ENCODE measurements around the gene SLC4A3.

The SLC4A3 gene

GRCh38 chr2:219664944-219665343, 37.5 kb downstream of the SLC4A3 start:
- no peaks in the 10 kb centered on the region for H3K79me1 ChIP-seq (ENCODE audit: low read depth, low read length)
- H2AK5ac ChIP-seq (ENCODE audit: low read depth, low read length): no peak overlapping the region
- H3K4me1 ChIP-seq (ENCODE audit: control insufficient read depth in 2 of 2, insufficient read depth in 1 of 2, low read depth in 1 of 2, low read length in 2 of 2): peaks cover 2 to 6% of the 10 kb centered on the region in 2 donors
- peaks cover 0 to 8% (median 0%) of the 10 kb centered on the region in 3 experiments for H3K27me3 ChIP-seq (ENCODE audit: control insufficient read depth in 3 of 3, insufficient read depth in 3 of 3, low read depth in 1 of 3, low read length in 3 of 3)
- H4K8ac ChIP-seq (ENCODE audit: low read depth, low read length): no peak overlapping the region
- WGBS, 2 donors (ENCODE audit: extremely low coverage in 2 of 2, insufficient read length in 2 of 2, insufficient replicate concordance in 1 of 2): no CpG with 5 or more reads among the region's 4 CpGs
- no peak for DNase-seq (ENCODE audit: low spot score)
- no peak overlapping the region for H3K4ac ChIP-seq (ENCODE audit: low read length)
- no peak overlapping the region for H2BK5ac ChIP-seq (ENCODE audit: low read length)
- H3K23ac ChIP-seq (ENCODE audit: low read depth, low read length, poor library complexity): no peak overlapping the region
- H3K14ac ChIP-seq (ENCODE audit: low read length): no peak overlapping the region
- H2BK12ac ChIP-seq (ENCODE audit: low read length): no peak overlapping the region
- no peak overlapping the region for H2AFZ ChIP-seq (ENCODE audit: low read length)
- no peak overlapping the region for H2BK15ac ChIP-seq (ENCODE audit: low read length)
- no peaks in the 10 kb centered on the region for H3K36me3 ChIP-seq (replicated peaks in 1 of 2; ENCODE audit: control insufficient read depth in 2 of 2, insufficient read depth in 2 of 2, low read length in 2 of 2)
- H3K18ac ChIP-seq (ENCODE audit: low read length): no peak overlapping the region
- H3K9ac ChIP-seq (ENCODE audit: low read depth, low read length, poor library complexity): no peak overlapping the region
- no peak overlapping the region for H2BK120ac ChIP-seq (ENCODE audit: low read depth, low read length)
- no peak overlapping the region for H3K27ac ChIP-seq (replicated peaks; ENCODE audit: low read length)
- no peak overlapping the region for H3K4me2 ChIP-seq (ENCODE audit: insufficient read depth, low read length, poor library complexity, severe bottlenecking)
- H3K9me3 ChIP-seq (replicated peaks in 1 of 2; ENCODE audit: control insufficient read depth in 2 of 2, insufficient read depth in 1 of 2, low read depth in 1 of 2, low read length in 2 of 2): peaks cover 5 to 6% of the 10 kb centered on the region in 2 donors
- no peak overlapping the region for H3K4me3 ChIP-seq (ENCODE audit: low read length in 2 of 2)
- no peak overlapping the region for H4K91ac ChIP-seq (ENCODE audit: low read depth, low read length, poor library complexity)

DNA sequence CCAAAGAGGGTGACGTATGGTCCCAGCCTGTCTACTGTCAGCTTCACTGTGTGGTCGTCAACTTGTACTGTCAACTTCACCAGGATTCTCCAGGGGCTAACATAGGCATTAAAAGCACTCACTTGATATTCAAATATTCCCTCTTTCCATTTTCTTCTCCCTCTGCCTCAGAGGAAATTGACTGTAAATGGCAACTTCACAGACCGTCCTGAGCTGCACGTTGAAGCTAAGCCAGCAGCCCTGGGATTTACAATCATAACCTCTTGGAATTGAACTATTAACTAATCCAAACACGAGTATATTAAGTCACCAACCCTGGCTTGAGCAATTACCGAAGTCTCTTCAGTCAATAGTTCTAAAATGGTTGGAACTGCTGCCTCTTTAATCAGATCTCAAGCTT, 38.5 kb downstream of the SLC4A3 start:
- no peak overlapping the region for H2BK5ac ChIP-seq (ENCODE audit: low read length)
- peaks cover 2 to 6% of the 10 kb centered on the region in 2 donors for H3K4me1 ChIP-seq (ENCODE audit: control insufficient read depth in 2 of 2, insufficient read depth in 1 of 2, low read depth in 1 of 2, low read length in 2 of 2)
- no peak overlapping the region for H3K4me2 ChIP-seq (ENCODE audit: insufficient read depth, low read length, poor library complexity, severe bottlenecking)
- no peak overlapping the region for H2BK12ac ChIP-seq (ENCODE audit: low read length)
- H3K36me3 ChIP-seq (replicated peaks in 1 of 2; ENCODE audit: control insufficient read depth in 2 of 2, insufficient read depth in 2 of 2, low read length in 2 of 2): no peaks in the 10 kb centered on the region
- H3K79me1 ChIP-seq (ENCODE audit: low read depth, low read length): no peaks in the 10 kb centered on the region
- H3K4ac ChIP-seq (ENCODE audit: low read length): no peak overlapping the region
- WGBS, 2 donors (ENCODE audit: extremely low coverage in 2 of 2, insufficient read length in 2 of 2, insufficient replicate concordance in 1 of 2): no CpG with 5 or more reads among the region's 6 CpGs
- no peak for DNase-seq (ENCODE audit: low spot score)
- H3K9ac ChIP-seq (ENCODE audit: low read depth, low read length, poor library complexity): no peak overlapping the region
- H2AK5ac ChIP-seq (ENCODE audit: low read depth, low read length): no peak overlapping the region
- H2BK15ac ChIP-seq (ENCODE audit: low read length): no peak overlapping the region
- H4K91ac ChIP-seq (ENCODE audit: low read depth, low read length, poor library complexity): no peak overlapping the region
- H3K4me3 ChIP-seq (ENCODE audit: low read length in 2 of 2): no peak overlapping the region
- H2AFZ ChIP-seq (ENCODE audit: low read length): no peak overlapping the region
- H3K18ac ChIP-seq (ENCODE audit: low read length): no peak overlapping the region
- no peak overlapping the region for H2BK120ac ChIP-seq (ENCODE audit: low read depth, low read length)
- H3K23ac ChIP-seq (ENCODE audit: low read depth, low read length, poor library complexity): no peak overlapping the region
- no peak overlapping the region for H3K27ac ChIP-seq (replicated peaks; ENCODE audit: low read length)
- H3K27me3 ChIP-seq (ENCODE audit: control insufficient read depth in 3 of 3, insufficient read depth in 3 of 3, low read depth in 1 of 3, low read length in 3 of 3): peaks cover 0 to 17% (median 0%) of the 10 kb centered on the region in 3 experiments
- peaks cover 4 to 6% of the 10 kb centered on the region in 2 donors for H3K9me3 ChIP-seq (replicated peaks in 1 of 2; ENCODE audit: control insufficient read depth in 2 of 2, insufficient read depth in 1 of 2, low read depth in 1 of 2, low read length in 2 of 2)
- no peak overlapping the region for H3K14ac ChIP-seq (ENCODE audit: low read length)
- H4K8ac ChIP-seq (ENCODE audit: low read depth, low read length): no peak overlapping the region

- WGBS, 2 donors (ENCODE audit: extremely low coverage in 2 of 2, insufficient read length in 2 of 2, insufficient replicate concordance in 1 of 2): no CpG with 5 or more reads among the region's 15 CpGs
- Histone ChIP-seq H2BK120ac (ENCODE audit: low read depth, low read length) (no peak overlapping the region), H3K27ac (replicated peaks; ENCODE audit: low read length) (no peak overlapping the region), H2AK5ac (ENCODE audit: low read depth, low read length) (no peak overlapping the region), H3K9me3 (replicated peaks in 1 of 2; ENCODE audit: control insufficient read depth in 2 of 2, insufficient read depth in 1 of 2, low read depth in 1 of 2, low read length in 2 of 2) (no peaks in the 10 kb centered on the region), H3K9ac (ENCODE audit: low read depth, low read length, poor library complexity) (no peak overlapping the region), H3K4me3 (ENCODE audit: low read length in 2 of 2) (no peak overlapping the region), H4K91ac (ENCODE audit: low read depth, low read length, poor library complexity) (no peak overlapping the region), H2BK5ac (ENCODE audit: low read length) (no peak overlapping the region), H4K8ac (ENCODE audit: low read depth, low read length) (no peak overlapping the region), H2AFZ (ENCODE audit: low read length) (no peak overlapping the region), H2BK15ac (ENCODE audit: low read length) (no peak overlapping the region), H3K79me1 (ENCODE audit: low read depth, low read length) (no peaks in the 10 kb centered on the region), H3K4me2 (ENCODE audit: insufficient read depth, low read length, poor library complexity, severe bottlenecking) (no peak overlapping the region), H3K23ac (ENCODE audit: low read depth, low read length, poor library complexity) (no peak overlapping the region), H3K14ac (ENCODE audit: low read length) (no peak overlapping the region), H3K4ac (ENCODE audit: low read length) (no peak overlapping the region), H3K27me3 (ENCODE audit: control insufficient read depth in 3 of 3, insufficient read depth in 3 of 3, low read depth in 1 of 3, low read length in 3 of 3) (peaks cover 0 to 29% (median 0%) of the 10 kb centered on the region in 3 experiments), H2BK12ac (ENCODE audit: low read length) (no peak overlapping the region), H3K36me3 (replicated peaks in 1 of 2; ENCODE audit: control insufficient read depth in 2 of 2, insufficient read depth in 2 of 2, low read length in 2 of 2) (no peaks in the 10 kb centered on the region), H3K4me1 (ENCODE audit: control insufficient read depth in 2 of 2, insufficient read depth in 1 of 2, low read depth in 1 of 2, low read length in 2 of 2) (peaks cover 0 to 2% of the 10 kb centered on the region in 2 donors), H3K18ac (ENCODE audit: low read length) (no peak overlapping the region)
- DNase-seq (ENCODE audit: low spot score): no peak
These were observed 40.9 kb downstream of the SLC4A3 start for GRCh38 chr2:219668316-219668715.

DNA sequence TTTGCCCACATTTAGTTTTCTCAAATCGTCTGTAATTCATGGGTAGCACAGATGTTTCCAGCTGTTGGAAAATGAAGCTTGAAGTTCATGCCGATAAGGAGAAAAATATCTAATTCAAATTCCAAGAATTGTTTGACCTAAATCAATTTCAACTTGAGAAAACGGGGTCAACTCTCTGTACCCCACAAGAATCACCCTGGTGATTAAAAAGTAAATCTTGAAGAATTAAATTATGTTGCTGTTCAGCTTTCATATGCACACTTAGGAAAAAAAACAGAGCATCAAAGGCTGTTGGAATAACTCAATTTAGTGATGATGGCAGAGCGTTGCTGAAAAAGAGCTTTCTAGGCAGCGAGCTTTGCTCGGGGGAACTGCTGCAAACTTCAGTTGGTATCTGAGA, 43.0 kb downstream of the SLC4A3 start:
- no peak overlapping the region for H4K8ac ChIP-seq (ENCODE audit: low read depth, low read length)
- H3K27me3 ChIP-seq (ENCODE audit: control insufficient read depth in 3 of 3, insufficient read depth in 3 of 3, low read depth in 1 of 3, low read length in 3 of 3): peaks cover 0 to 42% (median 0%) of the 10 kb centered on the region in 3 experiments
- no peak overlapping the region for H3K14ac ChIP-seq (ENCODE audit: low read length)
- H3K4me2 ChIP-seq (ENCODE audit: insufficient read depth, low read length, poor library complexity, severe bottlenecking): no peak overlapping the region
- H3K79me1 ChIP-seq (ENCODE audit: low read depth, low read length): no peaks in the 10 kb centered on the region
- H3K4me3 ChIP-seq (ENCODE audit: low read length in 2 of 2): no peak overlapping the region
- no CpG with 5 or more reads among the region's 6 CpGs for WGBS, 2 donors (ENCODE audit: extremely low coverage in 2 of 2, insufficient read length in 2 of 2, insufficient replicate concordance in 1 of 2)
- no peak overlapping the region for H2BK12ac ChIP-seq (ENCODE audit: low read length)
- H3K9me3 ChIP-seq (replicated peaks in 1 of 2; ENCODE audit: control insufficient read depth in 2 of 2, insufficient read depth in 1 of 2, low read depth in 1 of 2, low read length in 2 of 2): no peaks in the 10 kb centered on the region
- no peak overlapping the region for H2BK120ac ChIP-seq (ENCODE audit: low read depth, low read length)
- no peak for DNase-seq (ENCODE audit: low spot score)
- H4K91ac ChIP-seq (ENCODE audit: low read depth, low read length, poor library complexity): no peak overlapping the region
- H3K36me3 ChIP-seq (replicated peaks in 1 of 2; ENCODE audit: control insufficient read depth in 2 of 2, insufficient read depth in 2 of 2, low read length in 2 of 2): no peaks in the 10 kb centered on the region
- H3K4me1 ChIP-seq (ENCODE audit: control insufficient read depth in 2 of 2, insufficient read depth in 1 of 2, low read depth in 1 of 2, low read length in 2 of 2): peaks cover 0 to 2% of the 10 kb centered on the region in 2 donors
- no peak overlapping the region for H2BK5ac ChIP-seq (ENCODE audit: low read length)
- H3K18ac ChIP-seq (ENCODE audit: low read length): no peak overlapping the region
- no peak overlapping the region for H3K23ac ChIP-seq (ENCODE audit: low read depth, low read length, poor library complexity)
- no peak overlapping the region for H2BK15ac ChIP-seq (ENCODE audit: low read length)
- no peak overlapping the region for H3K4ac ChIP-seq (ENCODE audit: low read length)
- H3K27ac ChIP-seq (replicated peaks; ENCODE audit: low read length): no peak overlapping the region
- H2AK5ac ChIP-seq (ENCODE audit: low read depth, low read length): no peak overlapping the region
- no peak overlapping the region for H3K9ac ChIP-seq (ENCODE audit: low read depth, low read length, poor library complexity)
- H2AFZ ChIP-seq (ENCODE audit: low read length): no peak overlapping the region
